HG03558 (cell line): Measurements from ENCODE around the gene TBC1D22A.

Source experiments
- ATAC-seq: cut with Tn5 transposase; IDR thresholded peaks from one replicate; pipeline ENCODE4 v1.9.1; 2021; ENCODE audit warnings: moderate number of reproducible peaks; ENCODE audit not compliant: unreplicated experiment; ENCODE audit errors: extremely low read depth

The TBC1D22A gene

GRCh38 chr22:46792841-46793261 is 30.4 kb downstream of the TBC1D22A start:
- ATAC-seq = no peak

DNA sequence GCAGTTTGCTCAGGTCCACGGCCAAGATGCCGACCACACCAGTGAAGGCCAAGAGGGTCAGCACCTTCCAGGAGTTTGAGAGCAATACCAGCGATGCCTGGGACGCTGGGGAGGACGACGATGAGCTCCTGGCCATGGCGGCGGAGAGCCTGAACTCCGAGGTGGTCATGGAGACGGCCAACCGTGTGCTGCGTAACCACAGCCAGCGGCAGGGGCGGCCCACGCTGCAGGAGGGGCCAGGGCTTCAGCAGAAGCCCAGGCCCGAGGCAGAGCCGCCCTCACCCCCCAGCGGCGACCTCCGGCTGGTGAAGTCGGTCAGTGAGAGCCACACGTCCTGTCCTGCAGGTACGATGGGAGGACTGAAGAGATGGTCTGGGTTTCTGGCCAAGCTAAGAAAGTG is 31.0 kb downstream of the TBC1D22A start:
- no peak for ATAC-seq

- no peak for ATAC-seq
These were observed 31.6 kb downstream of the TBC1D22A start for GRCh38 chr22:46794067-46794466.

GRCh38 chr22:46794491-46794890 is 32.0 kb downstream of the TBC1D22A start:
- ATAC-seq = no peak

DNA sequence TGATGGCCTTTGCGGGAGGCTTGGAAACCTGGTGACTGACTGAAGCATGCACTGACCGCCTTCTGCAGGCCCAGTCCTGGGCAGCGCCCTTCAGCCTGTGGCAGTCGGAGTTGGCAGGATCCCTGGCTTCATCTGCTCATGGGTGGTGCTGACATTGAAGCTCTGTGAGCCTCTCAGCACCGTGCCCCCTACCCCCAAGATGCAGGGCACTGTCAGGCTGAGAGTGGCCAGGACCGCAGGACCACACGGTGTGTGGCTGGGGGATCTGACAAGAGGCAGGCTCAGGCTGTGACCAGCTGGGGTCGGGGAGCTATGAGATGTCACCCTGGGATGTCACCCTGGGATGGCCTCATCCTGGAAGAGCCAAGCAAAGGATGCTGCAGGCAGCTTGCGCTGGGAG is 32.7 kb downstream of the TBC1D22A start:
- no peak for ATAC-seq

DNA sequence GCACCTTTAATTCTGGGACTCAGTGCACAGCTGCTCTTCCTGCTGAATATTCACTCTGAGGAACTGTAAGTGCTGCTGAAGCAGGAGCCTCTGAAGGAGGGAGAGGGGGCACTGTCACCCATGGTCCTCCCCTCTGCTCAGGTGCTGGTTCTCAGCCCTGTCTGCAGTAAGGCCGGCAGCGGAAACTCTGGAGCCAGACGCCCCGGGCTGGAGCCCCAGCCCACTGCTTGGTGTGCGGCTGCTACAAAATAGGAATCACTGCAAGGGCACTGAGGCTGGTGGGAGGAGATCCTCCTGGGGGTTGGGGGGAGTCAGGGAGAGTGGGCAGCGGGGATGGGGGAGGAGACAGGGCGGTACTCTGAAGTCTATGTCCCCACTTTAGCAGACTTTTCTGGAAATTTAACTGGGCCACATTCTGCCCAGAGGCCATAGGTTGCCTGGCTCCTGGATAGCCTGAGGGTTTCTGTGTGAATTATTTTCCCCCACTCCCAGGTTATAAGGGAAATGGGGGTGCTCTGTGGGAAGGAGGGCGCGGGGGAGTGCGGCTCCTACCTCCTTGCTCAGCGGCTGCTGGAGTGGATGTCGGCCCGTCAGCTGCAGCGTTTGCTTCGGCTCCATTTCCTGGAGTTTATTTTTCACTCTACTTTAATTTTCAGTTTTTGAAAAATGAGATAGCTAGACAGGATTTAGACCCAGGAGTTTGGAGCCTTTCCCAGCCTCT is 33.6 kb downstream of the TBC1D22A start:
- ATAC-seq = no peak

DNA sequence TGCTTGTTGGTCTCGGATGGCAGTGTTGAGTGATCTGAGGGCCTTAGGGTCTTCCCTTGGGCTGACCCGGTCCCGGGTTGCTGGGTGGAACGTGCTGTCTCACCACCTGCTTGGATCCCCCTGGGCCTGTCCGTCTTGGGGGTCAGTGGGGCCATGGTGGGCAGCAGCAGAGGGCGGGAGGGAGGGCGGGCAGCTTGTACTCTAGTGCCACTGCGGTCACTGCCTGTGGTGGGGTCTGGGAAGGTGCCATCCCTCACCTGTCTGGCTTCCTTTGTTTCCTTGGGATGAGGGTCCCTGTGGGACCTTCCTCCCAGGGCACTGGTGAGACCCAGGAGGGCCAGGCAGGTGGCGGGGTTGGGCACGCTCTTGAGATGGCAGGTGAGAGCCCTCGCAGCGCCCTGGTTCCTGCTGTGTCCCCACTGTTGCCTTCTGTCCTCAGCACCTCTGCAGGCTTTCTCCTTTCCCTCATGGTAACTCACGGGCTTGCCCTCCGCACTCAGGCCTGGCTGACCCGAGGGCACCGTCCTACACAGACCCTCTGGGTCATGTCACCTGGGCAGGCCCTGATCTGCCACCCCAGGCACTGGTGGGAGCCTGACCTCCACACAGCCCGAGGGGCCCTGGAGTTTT is 34.2 kb downstream of the TBC1D22A start:
- ATAC-seq = no peak

DNA sequence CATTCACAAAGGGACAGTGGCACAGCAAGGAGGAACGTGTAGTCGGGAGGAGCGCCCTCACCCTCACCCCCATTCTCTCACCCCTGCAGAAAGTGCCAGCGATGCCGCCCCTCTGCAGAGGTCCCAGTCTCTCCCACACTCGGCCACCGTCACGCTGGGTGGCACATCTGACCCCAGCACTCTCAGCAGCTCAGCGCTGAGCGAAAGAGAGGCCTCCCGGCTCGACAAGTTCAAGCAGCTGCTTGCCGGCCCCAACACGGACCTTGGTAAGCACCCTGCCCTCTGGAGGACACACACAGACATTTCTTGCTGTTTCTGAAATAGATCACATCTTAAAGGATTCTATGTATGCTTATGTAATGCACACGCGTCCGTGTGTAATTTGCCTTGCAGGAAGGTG is 34.9 kb downstream of the TBC1D22A start:
- no peak for ATAC-seq

GRCh38 chr22:46798041-46798365 is 35.6 kb downstream of the TBC1D22A start:
- no peak for ATAC-seq

DNA sequence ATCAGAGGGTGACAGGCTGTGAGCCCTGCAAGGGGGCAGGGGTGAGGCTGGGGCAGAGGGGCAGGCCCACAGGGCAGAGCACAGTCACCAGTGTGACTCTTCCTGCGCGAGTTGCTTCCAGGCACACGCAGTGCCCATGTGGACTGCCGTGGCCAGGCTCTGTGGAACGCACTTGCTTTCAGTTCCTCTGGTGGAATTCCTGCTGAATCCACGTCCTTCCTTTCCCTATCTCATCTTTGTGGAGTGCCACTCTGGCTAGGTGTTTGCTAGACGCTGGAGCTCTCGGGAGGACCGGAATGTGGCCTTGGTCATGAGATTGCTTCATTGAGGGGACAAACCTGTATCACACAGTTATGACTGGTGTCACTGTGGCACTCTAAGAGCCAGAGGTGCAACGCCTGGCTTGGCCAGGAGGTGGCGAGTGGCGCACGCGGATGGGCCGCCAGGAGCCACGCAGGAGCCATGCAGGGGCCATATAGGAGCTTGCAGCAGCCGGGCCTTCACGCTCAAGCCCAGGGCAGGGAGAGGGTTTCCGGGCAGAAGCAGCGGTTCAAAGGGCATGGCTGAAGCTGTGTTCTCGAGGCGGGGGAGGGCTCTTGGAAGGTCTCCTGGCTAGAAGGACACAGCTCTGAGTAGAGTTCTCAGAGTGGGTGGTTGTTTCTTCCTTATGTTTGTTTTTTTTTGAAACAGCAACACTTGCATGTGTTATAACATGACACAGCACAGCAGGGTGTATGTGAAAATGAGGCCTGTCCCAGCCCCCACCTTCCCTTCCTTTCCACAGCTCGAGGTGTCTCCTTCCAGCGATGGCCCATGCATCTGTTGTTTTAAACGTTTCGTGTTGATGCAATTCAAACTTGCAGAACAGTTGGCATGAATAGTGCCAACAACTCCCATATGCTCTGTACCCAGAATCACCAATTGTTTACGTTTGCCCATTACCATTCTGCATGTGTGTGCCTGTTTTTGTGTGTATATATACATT is 36.2 kb downstream of the TBC1D22A start:
- no peak for ATAC-seq

DNA sequence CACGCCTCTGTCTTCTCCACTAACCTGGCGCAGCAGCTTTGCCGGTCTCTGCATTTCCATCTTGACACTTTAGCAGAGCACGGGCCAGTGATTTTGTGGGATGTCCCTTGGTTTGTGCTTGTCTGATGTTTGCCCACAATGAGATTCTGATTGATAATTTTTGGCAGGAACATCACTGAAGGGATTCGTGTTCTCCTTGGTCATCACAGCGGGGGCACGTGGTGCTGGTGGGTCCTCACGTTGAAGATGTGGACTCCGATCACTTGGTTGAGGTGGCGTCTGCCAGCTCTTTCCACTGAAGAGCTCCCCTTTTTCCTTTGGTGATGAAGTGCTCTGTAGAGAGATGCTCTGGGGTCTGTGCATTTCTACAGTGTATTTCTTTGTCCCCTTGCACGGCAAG is 37.2 kb downstream of the TBC1D22A start:
- ATAC-seq = no peak

DNA sequence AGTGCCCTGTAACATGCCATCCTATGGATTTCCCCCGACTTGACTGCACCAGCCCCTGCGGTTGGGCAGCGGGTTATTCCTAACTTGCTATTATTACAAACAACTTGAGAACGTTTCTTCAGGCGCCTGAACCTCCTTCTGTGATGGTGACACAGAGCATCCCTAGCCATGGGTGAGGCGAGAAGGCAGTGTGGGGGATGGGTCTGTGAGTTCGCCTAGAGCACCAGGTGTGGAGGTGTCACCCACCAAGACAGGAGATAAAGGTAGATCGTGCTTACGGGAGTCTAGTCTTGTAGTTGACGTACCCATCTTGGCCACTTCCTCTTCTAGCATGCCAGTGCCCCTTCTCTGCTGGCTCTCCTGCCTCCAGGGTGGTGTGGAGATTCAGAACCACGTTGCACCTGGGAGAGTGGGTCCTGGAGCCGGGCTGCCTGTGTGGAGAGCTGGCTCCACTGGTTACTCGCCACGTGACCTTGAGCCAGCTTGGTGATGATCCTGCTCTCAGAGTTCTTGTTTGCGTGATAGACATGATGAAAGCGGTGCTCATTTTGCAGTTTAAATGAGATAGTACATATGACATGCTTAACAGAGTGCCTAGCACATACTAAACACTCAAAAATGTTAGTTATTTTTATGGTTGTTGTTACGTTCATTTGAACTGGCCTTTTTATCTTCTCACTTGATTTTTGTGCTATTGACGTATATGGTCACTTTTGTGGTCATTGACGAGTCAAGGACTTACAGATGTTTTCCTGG is 37.8 kb downstream of the TBC1D22A start:
- no peak for ATAC-seq

DNA sequence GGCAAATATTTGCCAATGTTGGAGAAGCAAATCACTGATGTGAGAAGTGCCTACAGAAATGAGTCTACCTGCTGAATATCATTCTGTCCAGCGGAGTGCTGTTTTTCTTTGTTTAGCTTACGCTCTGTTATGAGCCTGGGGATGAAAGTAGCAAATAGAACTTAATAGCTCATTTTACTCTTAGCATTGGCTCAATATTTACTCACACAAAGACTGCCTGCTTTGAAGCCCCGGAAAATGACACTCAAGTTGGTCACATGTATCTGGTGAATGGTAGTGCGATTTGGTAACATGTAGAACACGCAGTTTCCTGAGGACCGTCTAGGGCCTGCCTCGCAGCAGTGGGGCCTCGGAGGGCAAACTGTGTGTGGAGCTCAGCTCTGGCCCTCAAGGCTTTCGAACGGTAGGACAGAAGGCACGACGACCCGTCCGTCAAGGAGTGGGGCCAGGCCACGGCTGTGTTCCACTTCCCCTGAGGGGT is 38.9 kb downstream of the TBC1D22A start:
- no peak for ATAC-seq

- ATAC-seq = no peak
These were observed 39.6 kb downstream of the TBC1D22A start for GRCh38 chr22:46801826-46802607.

DNA sequence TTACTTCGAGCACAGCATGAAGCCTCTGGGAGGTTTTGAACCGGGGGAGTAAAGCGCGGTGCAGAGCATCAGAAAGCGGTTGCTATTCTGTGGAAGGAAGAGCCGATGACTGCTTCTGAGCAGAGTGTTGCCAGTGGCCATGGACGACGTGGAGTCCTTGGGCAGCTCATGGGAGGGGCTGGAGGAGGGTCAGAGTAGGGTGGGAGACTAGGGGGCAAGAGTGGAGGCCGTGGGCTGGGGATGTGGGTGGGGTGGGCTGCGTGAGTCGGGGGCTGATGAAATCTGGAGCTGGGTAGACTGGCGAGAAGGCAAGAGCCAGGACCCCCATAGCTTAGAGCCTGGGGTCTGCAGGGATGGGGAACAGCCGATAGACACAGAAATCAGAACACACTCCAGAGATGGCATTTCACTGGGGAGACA is 40.2 kb downstream of the TBC1D22A start:
- no peak for ATAC-seq

DNA sequence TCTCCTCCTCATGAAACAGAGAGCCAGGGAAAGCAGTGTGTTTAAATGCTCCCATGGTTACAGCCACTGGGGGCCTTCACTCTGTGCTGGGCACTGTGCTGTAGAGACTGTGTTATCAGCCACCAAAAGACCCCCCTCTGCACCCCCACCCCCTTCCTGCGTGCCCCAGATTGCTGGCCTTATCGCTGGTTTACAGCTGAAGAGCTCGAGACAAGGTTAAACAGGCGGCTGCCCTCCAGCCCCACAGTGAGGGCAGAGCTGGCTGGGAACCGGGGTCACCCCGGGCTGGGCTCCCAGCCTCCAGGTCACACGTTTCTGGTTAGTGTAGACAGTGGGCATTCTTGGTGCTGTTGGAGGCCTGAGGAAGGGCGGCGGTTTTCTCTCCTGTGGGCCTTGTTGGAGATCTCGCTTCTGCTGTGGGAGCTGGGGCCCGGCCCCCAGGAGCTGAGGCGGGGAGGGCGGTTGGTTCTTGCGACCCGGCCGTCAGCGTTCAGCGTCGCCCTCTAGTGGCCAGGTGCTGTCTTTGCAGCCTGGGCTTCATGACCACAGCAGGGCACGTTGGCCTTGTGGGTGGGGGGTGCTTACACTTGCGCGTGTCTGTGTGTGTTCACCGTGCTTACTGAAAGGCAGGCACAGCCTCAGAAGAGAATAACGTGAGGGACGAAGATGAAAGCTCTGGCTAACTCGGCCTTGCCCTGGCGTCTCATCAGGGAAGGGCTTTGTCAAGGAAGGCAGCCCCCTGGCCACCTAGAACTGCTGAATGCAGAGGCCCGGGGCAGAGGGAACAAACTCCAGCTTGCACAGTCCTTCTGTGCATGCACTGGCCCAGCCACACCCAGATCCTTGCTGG is 40.8 kb downstream of the TBC1D22A start:
- ATAC-seq = no peak

GRCh38 chr22:46803936-46804335 is 41.5 kb downstream of the TBC1D22A start:
- no peak for ATAC-seq

DNA sequence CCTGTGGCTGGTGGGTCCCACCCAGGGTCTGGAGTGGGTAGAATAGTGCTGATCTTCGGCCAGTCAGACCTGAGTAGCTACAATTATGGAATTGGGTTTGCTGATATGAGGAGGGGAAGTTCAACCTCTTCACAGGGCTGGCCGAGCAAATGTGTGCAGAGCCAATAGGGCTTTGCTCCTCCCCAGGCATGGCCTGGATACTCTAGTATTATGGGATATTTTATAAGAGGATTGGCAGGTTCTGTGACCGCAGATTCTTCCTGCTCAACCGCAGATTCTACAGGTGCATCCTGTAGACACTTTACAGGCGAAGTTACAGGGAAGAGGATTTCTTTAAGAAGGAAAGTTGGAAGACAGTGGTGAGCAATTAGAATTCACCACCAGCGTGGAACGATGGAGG is 44.3 kb downstream of the TBC1D22A start:
- no peak for ATAC-seq

GRCh38 chr22:46807458-46807857 is 45.0 kb downstream of the TBC1D22A start:
- ATAC-seq = no peak
